HUDEP-2 (cell line): ENCODE measurements around the gene ELOF1.
"Not testable (repeated sequence)": the region's sequence is repeated elsewhere in the genome, so short reads cannot be mapped to it uniquely, and the experiment has no call there.

ENCODE experiments used
- DNase-seq, 76 experiments: peaks; one replicate each; lab custom pipeline; 2025; ENCODE audit not compliant: unreplicated experiment in 76 of 76; lab: John Stamatoyannopoulos, UW

The ELOF1 gene

GRCh38 chr19:11558881-11559828 is at the start of gene ELOF1:
Gene ELOF1, minus strand, starts transcription at chr19:11559230. Its CDS starts 4,883 bp downstream, at chr19:11554347.
- DNase-seq, result peak in 75 of 76 experiments; percentile 75 to 100 (median 99)

DNA sequence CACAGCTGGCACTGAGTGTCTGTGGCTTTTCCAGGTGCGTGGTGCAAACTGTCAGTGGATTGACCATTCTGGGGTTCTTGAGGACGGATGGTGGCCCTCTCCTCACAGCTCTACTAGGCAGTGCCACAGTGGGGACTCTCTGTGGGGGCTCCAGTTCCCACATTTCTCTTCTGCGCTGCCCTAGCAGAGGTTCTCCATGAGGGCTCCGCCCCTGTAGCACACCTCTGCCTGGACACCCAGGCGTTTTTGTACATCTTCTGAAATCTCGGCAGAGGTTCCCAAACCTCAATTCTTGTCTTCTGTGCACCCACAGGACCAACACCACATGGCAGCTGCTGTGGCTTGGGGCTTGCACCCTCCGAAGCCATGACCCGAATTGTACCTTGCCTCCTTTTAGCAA is 47.5 kb upstream of the ELOF1 start:
- DNase-seq, result no peak

DNA sequence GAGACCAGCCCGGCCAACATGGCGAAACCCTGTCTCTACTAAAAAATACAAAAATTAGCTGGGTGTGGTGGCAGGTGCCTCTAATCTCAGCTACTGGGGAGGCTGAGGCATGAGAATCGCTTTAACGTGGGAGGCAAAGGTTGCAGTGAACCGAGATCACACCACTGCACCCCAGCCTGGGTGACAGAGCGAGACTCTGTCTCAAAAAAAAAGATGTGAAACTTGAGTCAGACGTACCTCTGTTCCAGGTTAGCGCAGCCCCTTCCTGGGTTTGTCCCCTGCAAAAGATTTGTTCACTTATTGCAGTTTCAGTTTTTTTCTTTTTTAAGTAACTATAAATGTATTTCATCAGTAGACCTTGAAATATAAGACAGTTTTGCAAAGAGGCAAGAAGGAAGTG is 40.7 kb upstream of the ELOF1 start:
- not testable (repeated sequence) for DNase-seq

- no peak for DNase-seq
Observed at GRCh38 chr19:11598746-11599145, 39.7 kb upstream of the ELOF1 start.

DNA sequence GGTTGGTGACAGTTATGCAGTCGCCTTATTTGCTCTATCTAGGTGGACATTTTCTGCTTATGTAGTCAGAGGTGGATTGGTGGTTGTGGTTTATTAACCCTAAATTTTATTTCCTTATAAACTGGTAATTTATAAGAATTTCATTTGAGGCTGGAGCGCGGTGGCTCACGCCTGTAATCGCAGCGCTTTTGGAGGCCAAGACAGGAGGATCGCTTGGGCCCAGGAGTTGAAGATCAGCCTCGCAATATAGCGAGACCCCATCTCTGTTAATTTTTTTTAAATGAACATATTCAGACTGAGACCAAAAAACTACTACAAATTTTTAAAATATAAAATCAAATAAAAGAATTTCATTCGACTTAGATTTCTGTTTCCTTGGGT is 39.1 kb upstream of the ELOF1 start:
- DNase-seq, result peak in 2 of 76 experiments; percentile 14 to 16

GRCh38 chr19:11597202-11598102 is 38.4 kb upstream of the ELOF1 start, which contains the start of gene ZNF627:
Gene ZNF627, plus strand, starts transcription at chr19:11597483. Its CDS starts 145 bp downstream, at chr19:11597628.
- peak in 75 of 76 experiments; percentile 74 to 100 (median 99) for DNase-seq

- no peak for DNase-seq
Observed at GRCh38 chr19:11596156-11596555, 37.1 kb upstream of the ELOF1 start.

- no peak for DNase-seq
Observed at GRCh38 chr19:11594084-11594483, 35.1 kb upstream of the ELOF1 start.

- DNase-seq, result peak in 6 of 76 experiments; percentile 21 to 97 (median 38)
Observed at GRCh38 chr19:11587975-11588631, 29.1 kb upstream of the ELOF1 start.

GRCh38 chr19:11587302-11587974 is 28.4 kb upstream of the ELOF1 start:
- DNase-seq, result peak in 73 of 76 experiments; percentile 19 to 97 (median 76)

- DNase-seq, result no peak
Observed at GRCh38 chr19:11586331-11586730, 27.3 kb upstream of the ELOF1 start.

DNA sequence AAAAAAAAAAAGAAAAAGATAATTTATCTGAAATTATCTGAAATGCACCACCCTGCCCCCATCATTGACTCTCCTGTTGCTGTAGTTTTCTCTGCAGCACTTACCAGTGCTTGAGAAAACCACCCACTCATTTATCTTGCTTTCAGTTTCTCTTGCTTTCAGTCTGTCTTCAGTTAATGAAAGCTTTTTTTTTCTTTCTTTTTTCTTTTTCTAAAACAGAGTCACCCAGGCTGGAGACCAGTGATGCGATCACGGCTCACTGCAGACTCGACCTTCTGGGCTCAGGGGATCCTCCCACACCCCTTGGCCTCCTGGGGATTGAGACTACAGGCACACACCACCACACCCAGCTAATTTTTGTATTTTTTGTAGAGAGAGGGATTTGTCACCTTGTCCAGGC is 22.7 kb upstream of the ELOF1 start:
- peak in 65 of 76 experiments; percentile 18 to 90 (median 60) for DNase-seq

DNA sequence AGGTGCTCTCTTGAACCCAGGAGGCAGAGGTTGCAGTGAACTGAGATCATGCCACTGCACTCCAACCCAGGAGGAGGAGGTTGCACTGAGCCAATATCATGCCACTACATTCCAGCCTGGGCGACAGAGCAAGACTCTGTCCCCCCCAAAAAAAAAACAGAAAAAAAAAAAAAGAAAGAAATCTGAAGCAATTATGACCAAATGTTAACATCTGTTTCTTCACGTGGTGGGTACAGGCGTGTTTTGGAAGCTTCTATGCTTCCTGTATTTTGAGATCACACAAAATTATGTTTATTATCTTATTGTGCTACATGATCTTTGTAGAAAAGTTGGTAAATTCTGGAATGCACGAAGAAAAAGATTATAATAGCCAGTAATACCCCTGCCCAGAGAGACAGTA is 21.1 kb upstream of the ELOF1 start:
- DNase-seq, result no peak

- DNase-seq, result peak in 6 of 76 experiments; percentile 13 to 49 (median 23)
Observed at GRCh38 chr19:11578258-11579142, 19.5 kb upstream of the ELOF1 start.

DNA sequence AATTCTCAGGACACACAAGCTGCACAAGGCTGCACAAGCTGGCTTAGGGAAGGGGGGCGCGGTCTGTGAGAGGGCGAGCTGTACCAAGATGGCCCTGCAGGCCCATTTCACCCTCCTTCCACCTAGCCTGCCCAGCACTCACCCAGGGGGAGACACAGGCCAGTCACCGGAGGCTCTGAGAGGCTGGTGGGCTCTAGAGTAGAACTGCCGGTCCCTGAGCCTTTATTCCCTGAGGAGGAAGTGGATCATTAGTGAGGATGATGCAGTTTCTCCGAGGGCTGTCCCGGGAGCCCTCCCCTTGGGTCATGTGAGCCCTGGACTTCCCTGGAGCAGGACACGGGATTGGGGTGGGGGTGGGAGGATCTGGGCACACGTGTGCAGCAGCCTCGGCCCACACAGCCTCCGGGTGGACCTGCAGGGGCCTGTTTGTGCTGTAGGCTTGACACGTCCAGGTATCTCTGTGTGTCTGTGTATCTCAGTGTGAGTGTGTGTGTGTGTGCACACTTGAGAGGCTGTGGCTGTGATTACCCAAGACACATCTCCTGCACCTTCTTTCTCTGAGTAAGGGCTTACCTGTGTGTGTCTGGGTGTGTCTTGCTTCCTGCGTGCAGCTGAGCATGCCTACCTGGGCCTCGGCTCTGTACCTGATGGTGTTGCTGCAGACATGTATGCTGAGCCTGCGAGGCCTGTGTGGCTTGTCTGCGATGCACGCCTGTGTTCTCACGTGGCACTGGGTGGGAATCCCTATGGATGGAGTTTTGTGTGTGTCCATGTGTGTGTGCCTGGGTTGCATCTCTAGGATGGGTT is 18.6 kb upstream of the ELOF1 start, which contains the start of gene ACP5:
TSS of gene ACP5 (minus strand) at position 195 of the 807 bp plus-strand sequence. CDS start 328 bp downstream, outside the sequence.
- no peak for DNase-seq

GRCh38 chr19:11576227-11576626 is 17.2 kb upstream of the ELOF1 start:
- DNase-seq, result no peak

GRCh38 chr19:11574689-11575088 is 15.7 kb upstream of the ELOF1 start:
- no peak for DNase-seq

- not testable (repeated sequence) for DNase-seq
Observed at GRCh38 chr19:11573763-11574162, 14.7 kb upstream of the ELOF1 start.
